GM18907 (cell line): ENCODE results near the gene NPHP4.
"Not testable (repeated sequence)": the region's sequence is repeated elsewhere in the genome, so short reads cannot be mapped to it uniquely, and the experiment has no call there.

Source experiments
- ATAC-seq: cut with Tn5 transposase; IDR thresholded peaks from one replicate; pipeline ENCODE4 v1.9.1; 2021; ENCODE audit warnings: mild to moderate bottlenecking, moderate library complexity; ENCODE audit not compliant: unreplicated experiment

NPHP4 gene

GRCh38 chr1:5936621-5937372 is 55.4 kb downstream of the NPHP4 start:
- no peak for ATAC-seq

GRCh38 chr1:5936126-5936525 is 56.1 kb downstream of the NPHP4 start:
- no peak for ATAC-seq

GRCh38 chr1:5935026-5935425 is 57.2 kb downstream of the NPHP4 start:
- no peak for ATAC-seq

GRCh38 chr1:5934058-5934884 is 58.0 kb downstream of the NPHP4 start:
- no peak for ATAC-seq

- no peak for ATAC-seq
Measured at GRCh38 chr1:5933676-5934057, 58.6 kb downstream of the NPHP4 start.

GRCh38 chr1:5933050-5933449 is 59.2 kb downstream of the NPHP4 start:
- no peak for ATAC-seq

GRCh38 chr1:5928714-5929400 is 63.4 kb downstream of the NPHP4 start:
- no peak for ATAC-seq

- no peak for ATAC-seq
Measured at GRCh38 chr1:5927506-5928370, 64.5 kb downstream of the NPHP4 start.

GRCh38 chr1:5926686-5927435 is 65.4 kb downstream of the NPHP4 start:
- no peak for ATAC-seq

GRCh38 chr1:5922700-5923330 is 69.4 kb downstream of the NPHP4 start:
- not testable (repeated sequence) for ATAC-seq

GRCh38 chr1:5921671-5922070 is 70.6 kb downstream of the NPHP4 start:
- ATAC-seq, result no peak

GRCh38 chr1:5921129-5921528 is 71.1 kb downstream of the NPHP4 start:
- no peak for ATAC-seq

- ATAC-seq, result no peak
Measured at GRCh38 chr1:5920201-5920600, 72.0 kb downstream of the NPHP4 start.

- no peak for ATAC-seq
Measured at GRCh38 chr1:5918275-5918649, 74.0 kb downstream of the NPHP4 start.

GRCh38 chr1:5917591-5918274 is 74.5 kb downstream of the NPHP4 start:
- ATAC-seq, result no peak

GRCh38 chr1:5917281-5917590 is 75.0 kb downstream of the NPHP4 start:
- ATAC-seq, result no peak

GRCh38 chr1:5916572-5917280 is 75.5 kb downstream of the NPHP4 start:
- ATAC-seq, result no peak
